Measurements from ENCODE around the gene HIVEP3. TPM values are rescaled to one million over a fixed set of nuclear protein-coding genes. Genes with fewer than 3 reads are reported as not detected.

The HIVEP3 gene
- total RNA-seq, 1 experiment from 2014 or later: 1.4 TPM

- Mint-ChIP-seq H3K27me3 (ENCODE audit: low read depth) (peaks cover 31% of the 10 kb centered on the region), H3K9me3 (peaks cover 19 to 29% of the 10 kb centered on the region in 2 experiments; a peak in 4 of 5 replicates), H3K36me3 (ENCODE audit: insufficient read depth in 1 of 3, low read depth in 3 of 3) (peaks cover 0 to 5% (median 2%) of the 10 kb centered on the region in 3 experiments; a peak in 2 of 7 replicates), H3K4me1 (no peaks in the 10 kb centered on the region), H3K4me3 (no peak overlapping the region), H3K27ac (no peak overlapping the region)
- Histone ChIP-seq H3K9me3 (ENCODE audit: control insufficient read depth, low read depth, low read length) (no peaks in the 10 kb centered on the region), H3K9ac (ENCODE audit: extremely low read depth, insufficient read length, low read length) (no peak overlapping the region), H2BK5ac (ENCODE audit: insufficient read length, low read length) (no peak overlapping the region), H2BK15ac (ENCODE audit: low read depth, low read length) (no peak overlapping the region), H3K23me2 (ENCODE audit: insufficient read length, low read depth, low read length, poor library complexity, severe bottlenecking) (no peaks in the 10 kb centered on the region), H4K8ac (replicated peaks; ENCODE audit: insufficient read length, low read depth, low read length) (no peak overlapping the region), H4K5ac (ENCODE audit: insufficient read length, low read depth, low read length) (no peak overlapping the region), H3K4ac (ENCODE audit: low read depth, low read length) (no peak overlapping the region), H2AFZ (ENCODE audit: low read length) (no peak overlapping the region), H2BK120ac (ENCODE audit: low read depth, low read length, poor library complexity, severe bottlenecking) (no peak overlapping the region), H3K4me2 (ENCODE audit: insufficient read depth, insufficient read length, low read length) (no peak overlapping the region), H3T11ph (ENCODE audit: low read length) (no peak overlapping the region), H4K91ac (ENCODE audit: insufficient read length, low read depth, low read length) (no peak overlapping the region), H2BK12ac (ENCODE audit: insufficient read length, low read depth, low read length) (no peak overlapping the region), H3K79me2 (ENCODE audit: insufficient read depth, low read length) (no peaks in the 10 kb centered on the region), H3K27ac (ENCODE audit: insufficient read length, low read depth, low read length) (no peak overlapping the region), H4K20me1 (ENCODE audit: control insufficient read depth, insufficient read depth, insufficient read length) (no peaks in the 10 kb centered on the region), H3K56ac (ENCODE audit: insufficient read length, low read depth, low read length) (no peak overlapping the region), H2BK20ac (ENCODE audit: low read depth, low read length, poor library complexity, severe bottlenecking) (no peak overlapping the region), H3K14ac (ENCODE audit: insufficient read depth, low read length) (no peak overlapping the region), H3K18ac (ENCODE audit: insufficient read length, low read depth, low read length) (no peak overlapping the region), H3K23ac (ENCODE audit: insufficient read length, low read depth, low read length) (no peak overlapping the region), H3K27me3 (ENCODE audit: insufficient read depth, low read length) (no peaks in the 10 kb centered on the region), H3K4me1 (ENCODE audit: insufficient read depth, low read length) (no peaks in the 10 kb centered on the region), H2AK5ac (ENCODE audit: insufficient read length, low read length) (no peak overlapping the region), H3K79me1 (ENCODE audit: insufficient read depth, low read depth, low read length, poor library complexity, severe bottlenecking) (no peaks in the 10 kb centered on the region)
- no peak for DNase-seq
- WGBS (ENCODE audit: extremely low coverage, insufficient read length, low lambda C conversion rate): no CpG with 5 or more reads among the region's 8 CpGs
- TF ChIP-seq CTCF (conservative IDR thresholded peaks at IDR 0.05): no peak
Observed at GRCh38 chr1:41532206-41532975, 386.3 kb downstream of the HIVEP3 start.

Measured in H9 (cell line).